GM10266 (cell line): ENCODE measurements around the gene PTPRO.

ENCODE experiments used
- DNase-seq: peaks from one replicate; pipeline ENCODE4 v3.0.0; 2012; ENCODE audit errors: extremely low spot score
- CTCF ChIP-seq: IDR thresholded peaks from 2 replicates; pipeline ENCODE4 v1.5.1; 2012; ENCODE audit warnings: mild to moderate bottlenecking, low read depth; ENCODE audit not compliant: control insufficient read depth, insufficient read depth; ENCODE audit errors: missing control alignments

Gene PTPRO

DNA sequence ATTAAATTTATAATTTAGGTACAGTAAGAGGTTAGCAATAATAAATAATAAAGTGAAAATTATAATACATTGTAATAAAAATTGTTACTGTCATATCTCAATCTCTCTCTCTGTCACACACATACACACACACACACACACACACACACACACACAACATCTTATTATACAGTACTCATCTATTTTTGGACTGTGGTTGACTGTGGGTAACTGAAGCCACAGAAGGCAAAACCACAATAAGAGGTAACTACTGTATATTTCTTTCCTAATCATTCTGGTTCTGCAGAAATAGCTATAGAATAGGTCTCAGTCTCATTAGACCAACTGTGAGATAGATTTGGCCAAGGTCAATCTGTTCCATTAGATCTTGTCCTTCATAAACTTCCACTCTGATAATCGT lies 33.1 kb upstream of the PTPRO start:
- TF ChIP-seq CTCF: no peak
- no peak for DNase-seq

GRCh38 chr12:15293731-15294130 lies 28.6 kb upstream of the PTPRO start:
- DNase-seq: no peak
- TF ChIP-seq CTCF: no peak

- DNase-seq: no peak
- no peak for TF ChIP-seq CTCF
These were observed 22.4 kb upstream of the PTPRO start for GRCh38 chr12:15299947-15300346.

DNA sequence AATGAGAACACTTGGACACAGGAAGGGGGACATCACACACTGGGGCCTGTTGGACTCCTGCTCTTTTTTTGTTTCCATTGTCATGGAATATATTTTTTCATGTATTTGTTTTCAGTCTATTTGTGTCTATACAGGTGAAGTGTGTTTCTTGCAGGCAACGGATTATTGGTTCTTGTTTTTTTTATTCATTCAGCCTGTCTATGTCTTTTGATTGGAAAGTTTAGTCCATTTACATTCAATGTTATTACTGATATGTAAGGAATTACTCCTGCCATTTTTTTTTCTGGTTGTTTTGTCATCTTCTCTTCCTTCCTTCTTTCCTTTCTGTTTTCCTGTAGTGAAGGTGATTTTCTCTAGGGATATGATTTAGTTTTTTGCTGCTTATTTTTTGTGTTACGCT lies 18.0 kb upstream of the PTPRO start:
- TF ChIP-seq CTCF: no peak
- no peak for DNase-seq

GRCh38 chr12:15306605-15307004 lies 15.7 kb upstream of the PTPRO start:
- no peak for TF ChIP-seq CTCF
- DNase-seq: no peak

- TF ChIP-seq CTCF: no peak
- DNase-seq: no peak
These were observed 15.2 kb upstream of the PTPRO start for GRCh38 chr12:15307079-15307478.

DNA sequence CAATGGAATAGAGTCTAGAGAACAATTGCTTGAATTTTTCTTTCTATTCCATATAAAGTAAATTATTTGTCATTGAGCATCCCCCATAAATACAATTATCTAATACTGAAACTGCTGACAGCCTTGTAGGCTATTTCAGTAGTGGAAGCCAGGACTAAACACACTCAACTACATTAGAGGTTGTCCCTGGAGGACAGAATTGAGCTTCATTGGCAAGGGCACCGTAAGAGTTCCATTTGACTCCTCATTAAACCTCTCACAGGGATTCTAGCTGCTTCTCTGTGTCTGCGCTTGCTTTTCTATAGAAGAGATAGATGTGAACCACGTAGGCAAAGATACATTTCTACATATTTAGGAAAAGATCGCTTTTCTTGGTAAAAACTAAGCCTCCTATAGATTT lies 3.5 kb upstream of the PTPRO start:
- DNase-seq: no peak
- TF ChIP-seq CTCF: no peak
